DMS153 treated with DMSO at 0.1 percent for 48 hours (cell line): Measurements from ENCODE around the gene PGBD4.

Experiments used
- DNase-seq: peaks from one replicate; lab custom pipeline; 2025; ENCODE audit not compliant: unreplicated experiment; lab: John Stamatoyannopoulos, UW

The PGBD4 gene

DNA sequence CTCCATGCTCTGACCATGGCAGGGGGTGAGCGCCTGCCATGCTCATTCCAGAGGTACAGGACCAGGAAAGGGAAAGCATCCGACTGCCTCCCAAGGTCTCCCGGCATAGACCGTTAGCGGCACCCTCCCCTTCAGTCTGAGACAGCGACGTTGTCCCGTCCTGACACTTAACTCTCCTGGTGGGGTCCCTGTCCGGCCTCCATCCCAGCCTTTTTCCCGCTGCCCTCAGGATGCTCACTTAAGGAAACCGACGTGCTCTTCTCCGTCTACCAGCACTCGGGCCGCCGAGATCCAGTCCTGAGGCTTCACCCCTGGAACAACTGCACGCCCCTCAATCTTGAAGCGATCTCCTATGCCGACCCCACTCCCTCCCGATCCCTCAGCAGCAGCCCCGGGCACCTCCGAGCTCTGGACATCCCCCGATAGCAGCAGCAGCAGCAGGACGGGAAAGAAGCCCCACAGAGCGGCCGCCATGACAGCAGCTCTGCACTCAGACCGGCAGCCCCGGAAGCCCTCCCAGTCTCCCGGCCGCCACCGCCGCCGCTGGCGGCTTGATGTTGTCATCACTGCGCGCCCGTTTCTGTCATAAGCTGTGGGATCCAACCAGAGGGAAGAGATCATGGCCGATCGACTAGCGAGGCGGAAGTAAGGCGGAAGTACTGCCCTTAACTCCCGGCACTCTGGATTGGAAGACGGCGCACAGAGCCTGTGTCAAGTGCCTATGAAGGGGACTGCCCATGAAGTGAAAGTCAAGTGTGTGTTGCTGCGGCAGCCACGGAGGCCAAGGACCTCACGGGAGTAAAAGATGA lies at the start of gene PGBD4, which contains the start of gene EMC7:
TSS of gene PGBD4 (plus strand) at position 718 of the 809 bp plus-strand sequence. CDS start 449 bp downstream, outside the sequence.
TSS of gene EMC7 (minus strand) at position 497 of the 809 bp plus-strand sequence. CDS start at position 474, 23 bp downstream.
- peak; percentile 84 for DNase-seq

DNA sequence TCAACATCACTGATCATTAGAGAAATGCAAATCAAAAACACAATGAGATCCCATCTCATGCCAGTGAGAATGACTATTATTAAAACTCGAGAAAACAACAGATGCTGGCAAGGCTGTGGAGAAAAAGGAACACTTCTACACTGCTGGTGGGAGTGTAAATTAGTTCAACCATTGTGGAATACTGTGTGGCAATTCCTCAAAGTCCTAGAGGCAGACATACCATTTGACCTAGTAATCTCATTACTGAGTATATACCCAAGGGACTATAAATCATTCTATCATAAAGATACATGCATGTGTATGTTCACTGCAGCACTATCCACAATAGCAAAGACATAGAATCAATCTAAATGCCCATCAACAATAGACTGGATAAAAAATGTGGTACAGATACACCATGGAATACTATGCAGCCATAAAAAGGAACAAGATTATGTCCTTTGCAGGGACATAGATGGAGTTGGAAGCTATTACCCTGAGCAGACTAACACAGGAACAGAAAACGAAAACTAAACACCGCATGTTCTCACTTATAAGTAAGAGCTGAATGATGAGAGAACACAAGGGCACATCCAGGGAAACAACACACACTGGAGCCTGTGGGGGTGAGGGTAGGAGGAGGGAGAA lies 47.7 kb upstream of the PGBD4 start:
- DNase-seq = no peak

DNA sequence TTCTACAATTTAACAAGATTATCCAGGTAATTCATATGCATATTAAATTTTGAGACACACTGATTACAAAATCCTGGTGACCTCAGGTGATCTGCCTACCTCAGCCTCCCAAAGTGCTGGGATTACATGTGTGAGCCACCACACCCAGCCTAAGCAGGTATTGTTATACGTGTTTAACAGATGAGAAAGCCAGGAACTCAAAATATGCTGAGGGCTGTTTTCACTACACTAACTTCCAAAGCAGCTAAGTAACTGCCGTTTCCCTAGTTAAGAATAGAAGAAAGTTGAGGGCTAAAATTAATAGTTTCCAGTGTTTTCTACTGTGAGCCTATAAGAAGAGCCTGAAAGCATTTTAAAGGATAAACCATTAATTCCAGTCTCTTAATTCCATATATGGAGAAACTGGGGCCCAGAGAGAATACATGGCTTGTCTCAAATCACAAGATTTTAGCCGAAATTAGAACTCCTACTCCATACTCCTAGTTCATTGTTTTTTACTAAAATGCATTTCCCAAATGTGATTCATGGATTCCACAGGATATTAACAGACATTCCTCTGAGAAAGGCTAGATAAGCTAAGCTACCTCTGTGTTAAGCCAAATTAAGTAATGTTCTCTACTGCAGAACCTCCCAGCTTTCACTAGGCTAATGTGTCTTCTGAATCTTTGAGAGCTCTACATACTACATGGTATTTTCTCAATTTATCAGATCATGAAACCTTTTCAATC lies 45.9 kb upstream of the PGBD4 start:
- no peak for DNase-seq

DNA sequence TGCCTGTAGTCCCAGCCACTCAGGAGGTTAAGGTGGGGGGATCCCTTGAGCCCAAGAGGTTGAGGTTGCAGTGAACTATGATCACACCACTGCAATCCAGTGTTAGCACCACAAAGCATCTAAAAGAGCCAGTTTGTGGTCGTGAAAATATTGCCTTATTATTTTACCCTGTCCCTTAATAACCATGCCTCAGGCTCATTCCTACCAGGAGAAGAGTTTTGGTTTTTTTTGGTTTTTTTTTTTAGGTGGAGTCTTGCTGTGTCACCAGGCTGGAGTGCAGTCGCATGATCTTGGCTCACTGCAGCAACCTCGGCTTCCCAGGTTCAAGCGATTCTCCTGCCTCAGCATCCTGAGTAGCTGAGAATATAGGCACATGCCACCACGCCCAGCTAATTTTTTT lies 45.0 kb upstream of the PGBD4 start:
- DNase-seq = no peak

DNA sequence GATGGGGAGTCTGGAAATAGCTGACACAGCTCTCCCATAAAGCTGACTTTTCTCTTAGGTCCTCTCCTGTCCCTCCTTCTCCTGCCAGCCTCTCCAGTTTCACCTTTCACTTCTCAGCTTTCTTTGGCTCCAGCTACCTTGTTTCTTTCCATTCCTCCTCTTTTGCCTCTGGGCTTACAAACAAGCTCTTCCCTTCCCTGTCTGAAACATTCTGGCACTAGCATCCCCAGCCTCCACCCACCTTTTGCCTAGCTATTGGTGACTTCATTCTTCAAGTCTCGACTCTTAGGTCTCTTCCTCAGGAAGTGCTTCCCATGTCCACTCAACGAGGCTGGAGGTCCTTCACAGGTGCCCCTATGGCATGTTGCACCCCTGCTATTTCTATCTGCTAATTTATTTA lies 42.4 kb upstream of the PGBD4 start:
- DNase-seq = no peak

DNA sequence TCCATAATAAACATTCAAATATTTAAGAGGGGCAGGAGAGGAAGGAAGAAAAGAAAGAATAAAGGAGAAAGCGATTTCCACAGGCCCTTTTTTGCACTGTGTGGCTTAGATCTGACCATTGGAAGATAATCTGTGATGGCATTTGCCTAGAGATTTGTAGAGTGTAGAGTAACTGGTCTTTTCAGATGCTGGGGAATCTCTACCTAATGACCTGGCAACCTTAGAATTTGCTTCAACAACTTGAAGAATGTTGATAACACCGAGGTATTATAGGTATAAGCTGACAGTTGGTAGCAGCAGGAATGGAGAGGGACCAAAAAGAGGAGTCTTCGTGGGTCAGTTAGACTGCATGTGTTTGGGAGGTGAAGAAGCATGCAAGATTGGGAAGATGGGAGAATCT lies 41.9 kb upstream of the PGBD4 start:
- DNase-seq = no peak

DNA sequence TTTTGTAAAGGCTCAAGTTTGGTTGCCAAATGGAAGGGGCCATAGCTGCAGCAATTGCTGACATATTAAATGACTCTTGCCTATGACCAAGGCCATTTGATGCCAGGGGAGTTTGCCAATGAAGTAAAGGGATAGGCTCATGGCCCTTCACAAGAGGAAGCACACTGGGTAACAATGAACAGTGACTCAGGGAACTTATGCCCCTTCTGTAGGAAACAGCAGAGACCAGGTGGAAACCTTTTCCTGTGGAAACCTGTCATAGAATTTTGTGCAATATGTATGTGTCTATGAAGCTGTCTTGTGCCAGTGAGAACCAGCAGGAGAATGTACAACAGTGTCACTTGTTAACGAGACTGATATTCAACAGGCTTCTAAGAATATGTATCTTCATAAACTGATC lies 37.4 kb upstream of the PGBD4 start:
- no peak for DNase-seq

DNA sequence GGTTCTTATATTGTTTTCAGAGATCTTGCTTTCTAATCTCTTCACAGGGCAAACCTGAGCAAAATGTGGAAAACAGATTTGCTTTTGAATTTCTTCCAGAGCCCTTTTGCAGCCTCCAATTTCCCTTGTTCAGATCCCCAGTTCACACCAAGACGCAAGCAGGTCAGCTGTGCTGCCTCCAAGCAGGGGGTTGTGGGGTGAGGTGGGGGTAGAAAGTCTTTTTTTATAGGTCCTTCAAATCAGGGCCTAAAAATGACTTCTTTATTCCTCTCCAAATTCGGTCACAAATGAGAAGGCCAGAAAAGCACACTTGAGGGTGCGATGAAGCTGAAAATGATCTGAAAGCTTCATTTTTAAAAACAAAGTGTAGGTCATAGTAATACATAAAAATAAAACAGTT lies 36.6 kb upstream of the PGBD4 start:
- no peak for DNase-seq

DNA sequence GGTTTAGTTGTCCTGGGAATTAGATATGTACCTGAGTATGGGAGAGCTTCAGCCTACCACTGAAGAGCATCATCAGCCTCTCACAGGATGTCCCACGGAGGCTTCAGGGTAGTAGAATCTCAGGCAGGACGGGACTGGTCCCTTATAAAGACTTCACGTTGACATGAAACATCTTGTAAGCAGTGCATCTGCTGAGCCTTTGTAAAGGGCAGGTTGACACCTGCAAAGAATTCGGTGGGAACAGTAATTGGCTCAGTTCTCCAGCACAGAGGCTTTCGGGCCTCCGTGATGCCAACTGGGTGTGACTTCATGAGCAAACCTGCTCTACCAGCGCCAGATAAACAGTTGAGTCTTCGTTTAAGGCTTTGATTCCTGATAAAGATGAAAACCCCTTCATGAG lies 35.9 kb upstream of the PGBD4 start:
- no peak for DNase-seq

DNA sequence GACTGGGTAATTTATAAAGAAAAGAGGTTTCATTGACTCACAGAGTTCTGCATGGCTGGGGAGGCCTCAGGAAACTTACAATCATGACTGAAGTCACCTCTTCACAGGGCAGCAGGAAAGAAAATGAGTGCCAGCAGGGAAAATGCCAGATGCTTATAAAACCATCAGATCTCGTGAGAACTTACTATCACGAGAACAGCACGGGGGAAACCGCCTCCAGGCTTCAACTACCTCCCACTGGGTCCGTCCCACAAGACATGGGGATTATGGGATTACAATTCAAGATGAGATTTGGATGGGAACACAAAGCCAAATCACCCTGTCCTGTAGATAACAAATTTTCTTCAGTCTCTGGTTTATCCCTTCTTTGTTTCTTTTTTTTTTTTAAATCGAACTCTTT lies 31.9 kb upstream of the PGBD4 start:
- DNase-seq = no peak

DNA sequence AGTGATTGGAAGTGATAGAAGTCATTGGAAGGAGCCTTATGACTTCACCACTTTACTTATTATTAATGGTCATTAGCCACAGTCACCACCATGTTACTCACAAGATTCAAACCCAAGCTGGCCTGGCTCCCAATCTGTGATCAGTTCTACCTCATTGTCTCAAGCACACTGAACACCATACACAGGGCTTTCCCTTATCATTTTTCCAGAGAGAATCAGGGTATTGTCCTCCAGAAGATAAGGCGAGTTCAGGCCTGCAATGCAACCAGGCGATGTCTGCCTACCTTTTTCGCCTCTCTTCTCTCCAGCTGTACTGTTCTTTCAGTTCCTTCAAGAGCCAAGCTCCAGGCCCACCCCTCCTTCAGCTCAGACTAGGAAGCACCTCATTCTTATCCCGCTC lies 25.1 kb upstream of the PGBD4 start:
- no peak for DNase-seq

DNA sequence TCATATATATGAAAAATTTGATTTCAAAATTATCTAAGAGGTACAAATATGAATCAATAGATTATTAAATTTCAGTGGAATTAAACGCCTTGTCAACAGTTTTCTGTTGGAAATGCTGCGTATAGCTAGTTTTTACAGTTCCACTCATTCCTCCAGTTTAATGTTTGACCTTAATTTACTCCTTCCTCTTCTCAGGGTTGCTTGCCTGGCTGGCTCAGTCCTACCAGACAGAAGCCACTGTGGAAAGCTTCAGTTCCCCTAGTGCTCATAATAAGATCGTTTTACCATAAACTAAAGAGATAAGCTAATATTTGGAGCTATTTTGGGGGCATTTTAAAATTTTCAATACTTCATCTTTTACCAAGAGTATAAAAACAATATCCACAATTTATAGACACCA lies 23.0 kb upstream of the PGBD4 start:
- no peak for DNase-seq

DNA sequence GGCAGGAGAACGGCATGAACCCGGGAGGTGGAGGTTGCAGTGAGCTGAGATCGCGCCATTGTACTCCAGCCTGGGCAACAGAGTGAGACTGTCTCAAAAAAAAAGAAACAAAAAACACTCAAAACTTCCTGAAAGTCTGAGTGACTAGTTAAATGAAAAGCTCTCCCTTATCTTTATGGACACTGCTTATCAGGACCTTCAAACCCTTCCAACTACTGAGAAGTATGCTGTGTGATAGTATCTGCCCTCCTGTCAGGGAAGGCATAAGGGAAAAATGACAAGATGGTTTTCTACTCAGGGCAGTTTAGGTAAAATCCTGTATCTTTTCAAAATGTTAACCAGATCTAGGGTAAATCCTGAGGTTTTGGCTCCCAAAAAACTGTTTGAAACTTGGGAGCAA lies 22.0 kb upstream of the PGBD4 start:
- DNase-seq = no peak

DNA sequence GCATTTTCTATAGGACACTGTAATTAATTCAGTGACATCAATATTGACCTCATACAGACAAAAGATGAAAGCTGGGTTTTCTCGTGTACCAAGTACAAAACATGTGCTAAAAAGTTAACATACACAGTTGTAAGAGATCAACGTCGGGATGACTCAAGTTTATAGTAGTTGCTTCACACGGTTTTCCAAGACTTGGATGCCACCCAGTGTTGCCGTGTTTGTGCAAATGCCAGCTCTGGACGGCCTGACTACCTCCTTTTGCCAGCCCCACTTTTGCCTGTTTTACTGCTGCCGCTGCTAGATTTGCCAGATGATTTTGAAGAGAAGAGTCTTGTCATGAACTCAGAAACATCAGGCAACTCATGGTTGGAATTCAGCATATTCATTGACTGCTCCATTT lies 17.8 kb upstream of the PGBD4 start:
- DNase-seq = no peak

DNA sequence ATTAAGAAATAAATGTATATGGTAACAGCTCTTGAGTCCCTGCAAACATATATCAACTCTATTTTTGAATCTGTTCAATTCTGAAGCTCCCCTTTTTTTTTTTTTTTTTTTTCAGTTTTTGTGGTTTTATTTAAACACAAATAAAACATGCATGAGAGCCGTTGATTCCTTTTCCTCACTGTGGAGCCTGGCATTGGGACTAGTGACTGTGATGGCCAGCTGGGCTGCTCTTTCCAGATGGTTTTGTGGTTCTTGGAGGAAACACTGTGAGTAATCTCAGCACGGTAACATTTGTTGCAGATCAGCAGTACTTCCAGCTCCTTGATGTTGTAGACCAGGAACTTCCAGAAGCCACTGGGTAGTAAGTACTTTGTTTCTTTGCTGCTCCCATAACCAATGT lies 16.1 kb upstream of the PGBD4 start:
- no peak for DNase-seq

DNA sequence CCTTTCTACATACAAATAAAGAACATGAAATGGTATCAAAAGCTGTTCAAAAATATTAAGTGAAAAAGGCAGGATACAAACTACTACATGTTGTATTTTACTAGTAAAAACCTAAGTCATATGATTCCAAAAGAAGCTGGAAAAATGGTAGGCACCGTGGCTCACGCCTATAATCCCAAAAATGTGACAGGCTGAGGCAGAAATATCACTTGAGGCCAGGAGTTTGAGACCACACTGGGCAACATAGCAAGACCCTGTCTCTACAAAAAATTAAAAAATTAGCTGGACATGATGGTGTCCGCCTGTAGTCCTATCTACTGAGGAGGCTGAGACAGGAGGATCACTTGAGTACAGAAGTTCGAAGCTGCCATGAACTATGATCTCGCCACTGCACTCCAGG lies 2.0 kb upstream of the PGBD4 start:
- no peak for DNase-seq

DNA sequence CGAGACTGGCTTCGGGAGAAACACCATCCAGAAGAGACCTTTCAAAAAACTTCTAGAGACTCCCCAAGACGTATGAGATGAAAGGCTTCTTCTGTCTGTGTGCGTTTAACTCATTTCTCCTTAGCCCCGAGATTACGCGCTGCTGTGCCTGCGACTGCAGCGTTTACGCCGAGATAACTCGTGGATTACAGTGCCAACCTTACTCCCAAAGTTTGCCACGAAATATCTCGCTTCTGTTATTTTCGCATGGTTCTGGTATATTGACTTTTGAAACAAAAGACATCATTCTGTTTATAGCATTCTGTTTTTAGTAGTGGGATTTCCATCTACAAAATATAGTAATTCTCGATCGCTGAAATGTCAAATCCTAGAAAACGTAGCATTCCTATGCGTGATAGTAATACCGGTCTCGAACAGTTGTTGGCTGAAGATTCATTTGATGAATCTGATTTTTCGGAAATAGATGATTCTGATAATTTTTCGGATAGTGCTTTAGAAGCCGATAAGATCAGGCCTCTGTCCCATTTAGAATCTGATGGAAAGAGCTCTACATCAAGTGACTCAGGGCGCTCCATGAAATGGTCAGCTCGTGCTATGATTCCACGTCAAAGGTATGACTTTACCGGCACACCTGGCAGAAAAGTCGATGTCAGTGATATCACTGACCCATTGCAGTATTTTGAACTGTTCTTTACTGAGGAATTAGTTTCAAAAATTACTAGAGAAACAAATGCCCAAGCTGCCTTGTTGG lies 467 bp downstream of the PGBD4 start:
- no peak for DNase-seq

DNA sequence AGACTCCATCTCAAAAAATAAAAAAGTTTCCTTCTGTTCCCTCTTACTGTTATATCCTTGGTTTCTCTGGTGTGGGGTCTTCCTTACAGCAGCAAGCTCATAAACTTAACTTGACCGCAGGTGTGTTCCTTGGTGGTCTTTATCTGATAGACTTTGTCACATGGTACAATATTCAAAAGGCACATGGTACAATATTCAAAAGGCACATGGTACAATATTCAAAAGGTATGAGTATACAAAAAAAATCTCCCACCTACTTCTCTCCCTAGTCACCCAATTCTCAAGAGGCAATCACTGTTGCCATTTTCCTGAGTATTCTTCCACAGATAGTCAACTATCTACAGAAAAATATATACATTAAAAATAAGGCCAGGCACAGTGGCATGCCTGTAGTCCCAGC lies 4.5 kb downstream of the PGBD4 start:
- DNase-seq = no peak

DNA sequence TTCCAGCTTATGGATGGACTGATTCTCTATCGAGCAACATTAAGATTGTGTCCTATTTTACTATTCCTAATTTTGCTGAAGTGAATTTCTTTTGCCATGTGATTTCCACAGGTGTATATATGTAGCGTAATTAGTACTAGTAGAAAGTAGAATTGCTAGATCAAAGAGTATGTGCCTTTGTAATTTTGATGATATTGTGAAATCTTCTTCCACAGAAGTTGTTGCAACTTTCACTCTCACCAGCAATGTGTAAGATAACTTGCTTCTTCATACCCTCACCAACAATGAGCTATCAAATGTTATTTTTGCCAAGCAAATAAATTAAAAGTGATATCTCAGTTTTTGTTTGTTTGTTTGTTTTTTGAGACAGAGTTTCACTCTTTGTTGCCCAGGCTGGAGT lies 5.4 kb downstream of the PGBD4 start:
- DNase-seq = no peak

DNA sequence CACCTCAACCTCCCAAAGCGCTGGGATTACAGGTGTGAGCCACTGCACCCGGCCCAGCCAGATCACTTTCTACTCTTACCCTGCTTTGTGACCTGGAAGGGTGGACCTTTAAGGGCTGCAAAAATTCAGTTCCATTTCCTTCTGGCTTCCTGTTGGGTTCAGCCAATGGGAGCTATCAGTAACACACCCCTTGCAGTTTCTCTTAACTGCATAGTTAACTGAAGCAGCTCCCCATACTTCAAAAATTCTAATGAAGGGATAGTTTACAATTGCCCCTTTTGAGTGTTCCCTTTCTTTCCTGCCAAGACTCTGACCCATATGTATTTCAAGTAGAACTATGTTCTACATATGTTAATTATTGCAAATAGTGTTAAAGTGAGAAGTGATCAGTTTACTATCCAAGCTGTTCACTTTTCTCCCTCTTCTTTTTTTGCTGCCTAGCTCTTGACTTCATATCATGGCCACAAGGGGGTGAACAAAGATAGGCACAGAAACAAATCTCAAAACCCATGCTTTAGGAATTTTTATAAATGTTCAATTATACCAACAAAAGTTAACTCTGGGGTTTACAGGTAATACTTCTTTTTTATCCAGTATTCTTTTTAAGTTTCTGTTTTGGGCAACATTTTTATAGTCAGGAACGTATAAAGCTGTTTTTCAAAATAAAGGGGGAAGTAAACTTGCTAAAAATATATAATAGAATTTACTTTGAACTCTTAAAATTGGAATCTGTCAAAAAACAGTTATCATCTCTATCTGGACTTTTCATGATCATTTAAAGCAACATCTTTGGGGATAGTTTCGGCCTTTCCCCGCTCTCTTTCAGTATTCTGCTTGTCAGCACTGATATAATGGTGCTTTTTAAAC lies 8.1 kb downstream of the PGBD4 start:
- peak; percentile 0 for DNase-seq
